GM12874 (cell line): ENCODE results near the gene ADAM8.

Experiments used
- CTCF ChIP-seq: IDR thresholded peaks from 2 replicates; pipeline ENCODE4 v1.5.1; 2011; ENCODE audit warnings: low read depth, mild to moderate bottlenecking, control low read depth, low read length, moderate library complexity; ENCODE audit not compliant: insufficient read depth

ADAM8 gene

GRCh38 chr10:133242611-133243356, 33.9 kb downstream of the ADAM8 start:
- TF ChIP-seq CTCF: no peak

GRCh38 chr10:133241501-133242205, 35.0 kb downstream of the ADAM8 start:
- TF ChIP-seq CTCF: no peak

- no peak for TF ChIP-seq CTCF
Measured at GRCh38 chr10:133239990-133240389, 36.7 kb downstream of the ADAM8 start.

- TF ChIP-seq CTCF: no peak
Measured at GRCh38 chr10:133238466-133238804, 38.2 kb downstream of the ADAM8 start.

GRCh38 chr10:133237588-133238465, 38.8 kb downstream of the ADAM8 start, which contains the start of gene VENTX:
VENTX (plus strand) TSS chr10:133237855; CDS start chr10:133237915, 60 bp downstream.
- TF ChIP-seq CTCF: no peak

- TF ChIP-seq CTCF: no peak
Measured at GRCh38 chr10:133237241-133237587, 39.5 kb downstream of the ADAM8 start.
